Neural cell (in vitro differentiated cells): ENCODE results near the gene PROCA1.

Source experiments
- EP300 ChIP-seq: fragments of 450-650 bp; conservative IDR thresholded peaks from 2 replicates; pipeline ENCODE4 v1.6.1; 2014; ENCODE audit warnings: antibody characterized with exemption, mild to moderate bottlenecking, moderate library complexity; ENCODE audit not compliant: poor library complexity, severe bottlenecking
- EZH2 ChIP-seq: fragments of 200-600, 300-800 bp; shearing (Covaris generic), sonication (generic); IDR thresholded peaks from 2 replicates; pipeline ENCODE4 v1.6.1; 2014; ENCODE audit warnings: antibody characterized with exemption, low read length, borderline replicate concordance, mild to moderate bottlenecking; ENCODE audit not compliant: insufficient read depth, poor library complexity, severe bottlenecking
- MXI1 ChIP-seq: fragments of 450-650 bp; conservative IDR thresholded peaks from 2 replicates; pipeline ENCODE4 v1.6.1; 2014; ENCODE audit warnings: antibody characterized with exemption, mild to moderate bottlenecking; ENCODE audit not compliant: poor library complexity, severe bottlenecking
- POLR2AphosphoS5 ChIP-seq: IDR thresholded peaks from 2 replicates; pipeline ENCODE4 v1.6.1; 2012
- RAD21 ChIP-seq: fragments of 450-650 bp; conservative IDR thresholded peaks from 2 replicates; pipeline ENCODE4 v1.6.1; 2014; ENCODE audit warnings: antibody characterized with exemption, mild to moderate bottlenecking, moderate library complexity
- TAF1 ChIP-seq: IDR thresholded peaks from 2 replicates; pipeline ENCODE4 v1.6.1; 2012; ENCODE audit warnings: low read depth
- TF ChIP-seq, protein P1 (sequence below): fragments of 450-650 bp; IDR thresholded peaks from 2 replicates; pipeline ENCODE4 v1.5.1; 2014; ENCODE audit warnings: antibody characterized with exemption, mild to moderate bottlenecking, moderate library complexity; ENCODE audit not compliant: poor library complexity, severe bottlenecking
- TF ChIP-seq, protein P2 (sequence below): IDR thresholded peaks from 2 replicates; pipeline ENCODE4 v1.6.1; 2012; ENCODE audit warnings: borderline replicate concordance

DNA sequence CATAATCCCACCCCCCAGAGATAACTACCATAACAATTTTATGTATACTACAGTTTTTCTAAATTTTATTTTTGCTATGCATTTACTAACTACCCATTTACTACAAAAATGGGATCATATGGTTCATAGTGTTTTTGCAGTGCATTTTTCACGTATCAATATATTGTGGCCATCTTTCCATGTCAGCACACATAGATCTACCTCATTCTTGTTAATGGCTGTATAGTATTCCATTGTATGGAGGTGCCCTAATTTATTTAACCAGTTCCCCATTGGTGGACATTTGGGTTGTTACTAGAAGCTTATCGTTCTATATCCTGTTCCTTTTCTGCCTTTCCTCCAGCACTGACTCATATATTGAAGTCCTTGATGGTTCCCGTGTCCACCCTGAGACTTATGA lies 22.7 kb downstream of the PROCA1 start:
- TF ChIP-seq, protein P1, sequence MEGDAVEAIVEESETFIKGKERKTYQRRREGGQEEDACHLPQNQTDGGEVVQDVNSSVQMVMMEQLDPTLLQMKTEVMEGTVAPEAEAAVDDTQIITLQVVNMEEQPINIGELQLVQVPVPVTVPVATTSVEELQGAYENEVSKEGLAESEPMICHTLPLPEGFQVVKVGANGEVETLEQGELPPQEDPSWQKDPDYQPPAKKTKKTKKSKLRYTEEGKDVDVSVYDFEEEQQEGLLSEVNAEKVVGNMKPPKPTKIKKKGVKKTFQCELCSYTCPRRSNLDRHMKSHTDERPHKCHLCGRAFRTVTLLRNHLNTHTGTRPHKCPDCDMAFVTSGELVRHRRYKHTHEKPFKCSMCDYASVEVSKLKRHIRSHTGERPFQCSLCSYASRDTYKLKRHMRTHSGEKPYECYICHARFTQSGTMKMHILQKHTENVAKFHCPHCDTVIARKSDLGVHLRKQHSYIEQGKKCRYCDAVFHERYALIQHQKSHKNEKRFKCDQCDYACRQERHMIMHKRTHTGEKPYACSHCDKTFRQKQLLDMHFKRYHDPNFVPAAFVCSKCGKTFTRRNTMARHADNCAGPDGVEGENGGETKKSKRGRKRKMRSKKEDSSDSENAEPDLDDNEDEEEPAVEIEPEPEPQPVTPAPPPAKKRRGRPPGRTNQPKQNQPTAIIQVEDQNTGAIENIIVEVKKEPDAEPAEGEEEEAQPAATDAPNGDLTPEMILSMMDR: no peak
- no peak for TF ChIP-seq EZH2
- TF ChIP-seq TAF1: no peak
- TF ChIP-seq POLR2AphosphoS5: no peak
- TF ChIP-seq EP300: no peak
- TF ChIP-seq RAD21: no peak
- TF ChIP-seq, protein P2, sequence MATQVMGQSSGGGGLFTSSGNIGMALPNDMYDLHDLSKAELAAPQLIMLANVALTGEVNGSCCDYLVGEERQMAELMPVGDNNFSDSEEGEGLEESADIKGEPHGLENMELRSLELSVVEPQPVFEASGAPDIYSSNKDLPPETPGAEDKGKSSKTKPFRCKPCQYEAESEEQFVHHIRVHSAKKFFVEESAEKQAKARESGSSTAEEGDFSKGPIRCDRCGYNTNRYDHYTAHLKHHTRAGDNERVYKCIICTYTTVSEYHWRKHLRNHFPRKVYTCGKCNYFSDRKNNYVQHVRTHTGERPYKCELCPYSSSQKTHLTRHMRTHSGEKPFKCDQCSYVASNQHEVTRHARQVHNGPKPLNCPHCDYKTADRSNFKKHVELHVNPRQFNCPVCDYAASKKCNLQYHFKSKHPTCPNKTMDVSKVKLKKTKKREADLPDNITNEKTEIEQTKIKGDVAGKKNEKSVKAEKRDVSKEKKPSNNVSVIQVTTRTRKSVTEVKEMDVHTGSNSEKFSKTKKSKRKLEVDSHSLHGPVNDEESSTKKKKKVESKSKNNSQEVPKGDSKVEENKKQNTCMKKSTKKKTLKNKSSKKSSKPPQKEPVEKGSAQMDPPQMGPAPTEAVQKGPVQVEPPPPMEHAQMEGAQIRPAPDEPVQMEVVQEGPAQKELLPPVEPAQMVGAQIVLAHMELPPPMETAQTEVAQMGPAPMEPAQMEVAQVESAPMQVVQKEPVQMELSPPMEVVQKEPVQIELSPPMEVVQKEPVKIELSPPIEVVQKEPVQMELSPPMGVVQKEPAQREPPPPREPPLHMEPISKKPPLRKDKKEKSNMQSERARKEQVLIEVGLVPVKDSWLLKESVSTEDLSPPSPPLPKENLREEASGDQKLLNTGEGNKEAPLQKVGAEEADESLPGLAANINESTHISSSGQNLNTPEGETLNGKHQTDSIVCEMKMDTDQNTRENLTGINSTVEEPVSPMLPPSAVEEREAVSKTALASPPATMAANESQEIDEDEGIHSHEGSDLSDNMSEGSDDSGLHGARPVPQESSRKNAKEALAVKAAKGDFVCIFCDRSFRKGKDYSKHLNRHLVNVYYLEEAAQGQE: no peak
- no peak for TF ChIP-seq MXI1
